ENCODE results near the gene NDUFS6. TPM values are rescaled to one million over a fixed set of nuclear protein-coding genes. Genes with fewer than 3 reads are reported as not detected.

The NDUFS6 gene
- total and polyA plus RNA-seq, 3 donors from 2014 or later, result 54.9 to 59.3 (median 58.7) TPM

DNA sequence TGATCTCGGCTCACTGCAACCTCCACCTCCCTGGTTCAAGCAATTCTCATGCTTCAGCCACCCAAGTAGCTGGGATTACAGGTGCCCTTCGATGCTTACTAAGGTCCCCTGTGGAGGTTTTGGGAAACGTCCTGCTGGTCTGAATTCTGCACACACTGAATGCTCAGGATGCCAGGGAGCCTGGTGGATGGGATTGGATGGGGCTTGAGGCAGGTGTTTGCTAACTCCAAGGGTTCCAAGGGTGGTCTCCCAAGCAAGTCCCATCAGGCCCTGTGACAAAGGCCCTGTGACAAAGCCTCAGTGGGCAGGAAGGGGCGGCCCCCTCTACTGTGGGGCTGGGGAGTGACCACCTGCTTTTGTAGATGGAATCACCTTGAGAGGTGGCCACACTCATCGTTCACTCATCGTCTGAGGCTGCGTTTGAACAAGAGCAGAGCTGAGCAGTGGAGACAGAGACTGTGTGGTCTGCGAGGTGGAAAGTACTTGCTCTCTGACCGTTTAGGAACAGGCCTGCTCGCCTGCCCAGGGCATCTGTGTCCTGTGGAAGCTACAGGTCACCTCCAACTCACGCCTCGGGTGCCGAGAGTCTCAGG is 41.7 kb upstream of the NDUFS6 start:
- H3K4me3 ChIP-seq, result no peak overlapping the region
- no peaks in the 10 kb centered on the region for H3K4me1 ChIP-seq
- no peaks in the 10 kb centered on the region for H3K9me3 ChIP-seq
- intact Hi-C loops (cut with DNase I; ENCODE audit: low total_unique reads), result no loop called here
- DNase-seq, result peak; percentile 6
- TF ChIP-seq POLR2A (IDR thresholded peaks at IDR 0.05) (no peak), CTCF (IDR thresholded peaks at IDR 0.05) (no peak)
- 77 to 79% methylated on average over 11 to 13 of the region's 13 CpGs for WGBS, 2 donors
- H3K27ac ChIP-seq, result no peak overlapping the region
- H3K27me3 ChIP-seq, result no peaks in the 10 kb centered on the region
- no peaks in the 10 kb centered on the region for H3K36me3 ChIP-seq (ENCODE audit: low read depth, missing control alignments)

DNA sequence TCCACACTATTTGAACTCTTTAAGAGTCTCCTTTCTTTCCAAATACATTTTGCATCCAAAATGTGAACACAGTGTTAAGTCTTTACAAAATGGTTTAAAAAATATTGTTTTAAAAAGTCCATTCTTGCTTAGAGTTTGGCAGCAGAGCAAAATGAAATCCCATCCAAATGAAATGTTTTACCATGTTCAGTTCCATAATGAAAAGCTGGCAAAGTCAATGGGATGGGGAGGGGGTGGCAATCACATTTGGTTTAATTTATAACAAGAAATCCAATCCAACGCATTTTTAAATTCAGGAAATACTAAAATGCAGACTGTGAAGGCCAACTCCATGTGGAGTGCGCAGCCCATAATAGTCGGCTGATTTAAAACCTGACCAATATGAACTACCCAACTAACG is 41.0 kb upstream of the NDUFS6 start:
- intact Hi-C loops (cut with DNase I; ENCODE audit: low total_unique reads), result no loop called here
- WGBS, 2 donors, result 79 to 81% methylated on average over 4 of the region's 4 CpGs
- H3K27me3 ChIP-seq, result no peaks in the 10 kb centered on the region
- H3K36me3 ChIP-seq (ENCODE audit: low read depth, missing control alignments), result no peaks in the 10 kb centered on the region
- no peak for TF ChIP-seq POLR2A (IDR thresholded peaks at IDR 0.05)
- no peak for TF ChIP-seq CTCF (IDR thresholded peaks at IDR 0.05)
- H3K9me3 ChIP-seq, result no peaks in the 10 kb centered on the region
- H3K27ac ChIP-seq, result no peak overlapping the region
- no peaks in the 10 kb centered on the region for H3K4me1 ChIP-seq
- DNase-seq, result no peak
- H3K4me3 ChIP-seq, result no peak overlapping the region

DNA sequence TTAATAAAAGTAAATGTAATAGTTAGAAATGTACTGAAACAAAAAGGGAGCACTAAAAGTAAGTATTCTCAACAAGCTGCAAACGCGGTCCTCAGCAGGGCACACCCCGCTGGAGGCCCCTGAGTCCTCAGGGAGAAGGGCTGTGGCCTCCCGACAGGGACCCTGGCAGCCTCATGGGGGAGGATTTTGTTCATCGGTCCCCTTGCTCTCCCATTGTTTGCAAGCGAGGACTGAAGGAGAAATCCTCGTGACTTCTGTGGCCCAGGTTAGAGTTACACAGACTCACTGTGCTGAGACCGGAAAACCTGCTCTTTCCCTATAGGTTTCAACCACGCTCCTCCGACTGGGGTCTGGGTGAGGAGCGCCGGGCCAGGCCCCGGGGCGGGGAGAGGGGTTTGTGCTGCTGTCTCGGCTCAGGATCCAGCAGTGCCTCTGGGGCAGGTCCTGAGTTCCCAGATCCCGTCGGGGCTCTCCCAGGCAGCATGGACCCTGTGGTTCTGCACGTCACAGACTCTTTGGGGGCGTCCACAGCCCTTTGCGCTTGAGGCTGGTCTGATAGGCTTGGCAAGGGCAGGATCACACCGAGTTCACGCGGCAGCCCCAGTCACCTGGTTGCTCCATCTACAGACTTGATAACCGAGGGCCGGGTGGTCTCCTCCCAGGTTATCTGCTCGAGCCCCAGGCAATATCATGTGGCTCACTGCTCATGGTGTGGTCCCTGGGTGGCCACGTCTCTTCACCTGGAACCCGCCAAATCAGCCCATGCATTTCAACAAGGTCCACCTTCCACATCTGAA is 40.4 kb upstream of the NDUFS6 start:
- peak; percentile 11 for DNase-seq
- WGBS, 2 donors, result 74 to 80% methylated on average over 23 to 27 of the region's 28 CpGs
- H3K27ac ChIP-seq, result no peak overlapping the region
- TF ChIP-seq CTCF (IDR thresholded peaks at IDR 0.05) (no peak), POLR2A (IDR thresholded peaks at IDR 0.05) (no peak)
- H3K27me3 ChIP-seq, result no peaks in the 10 kb centered on the region
- no peaks in the 10 kb centered on the region for H3K36me3 ChIP-seq (ENCODE audit: low read depth, missing control alignments)
- no peak overlapping the region for H3K4me3 ChIP-seq
- H3K9me3 ChIP-seq, result no peaks in the 10 kb centered on the region
- intact Hi-C loops (cut with DNase I; ENCODE audit: low total_unique reads), result no loop called here
- H3K4me1 ChIP-seq, result no peaks in the 10 kb centered on the region

GRCh38 chr5:1761453-1761755 is 39.8 kb upstream of the NDUFS6 start:
- Histone ChIP-seq H3K36me3 (ENCODE audit: low read depth, missing control alignments) (no peaks in the 10 kb centered on the region), H3K27me3 (no peaks in the 10 kb centered on the region), H3K9me3 (no peaks in the 10 kb centered on the region), H3K4me3 (no peak overlapping the region), H3K4me1 (no peaks in the 10 kb centered on the region), H3K27ac (no peak overlapping the region)
- TF ChIP-seq POLR2A (IDR thresholded peaks at IDR 0.05), result no peak
- TF ChIP-seq CTCF (IDR thresholded peaks at IDR 0.05), result no peak
- no peak for DNase-seq
- intact Hi-C loops (cut with DNase I; ENCODE audit: low total_unique reads), result no loop called here
- WGBS, 2 donors, result 86 to 92% methylated on average over 11 of the region's 11 CpGs

Measured in testis (tissue), 3 donors.